ENCODE results near the gene ARFRP1. TPM values are rescaled to one million over a fixed set of nuclear protein-coding genes. Genes with fewer than 3 reads are reported as not detected.

Gene ARFRP1
- total and polyA plus RNA-seq, 2 of the 13 experiments (the other 11 are each of a cell fraction or from before 2014, with no cell fraction given), result 32.0 to 51.1 TPM

DNA sequence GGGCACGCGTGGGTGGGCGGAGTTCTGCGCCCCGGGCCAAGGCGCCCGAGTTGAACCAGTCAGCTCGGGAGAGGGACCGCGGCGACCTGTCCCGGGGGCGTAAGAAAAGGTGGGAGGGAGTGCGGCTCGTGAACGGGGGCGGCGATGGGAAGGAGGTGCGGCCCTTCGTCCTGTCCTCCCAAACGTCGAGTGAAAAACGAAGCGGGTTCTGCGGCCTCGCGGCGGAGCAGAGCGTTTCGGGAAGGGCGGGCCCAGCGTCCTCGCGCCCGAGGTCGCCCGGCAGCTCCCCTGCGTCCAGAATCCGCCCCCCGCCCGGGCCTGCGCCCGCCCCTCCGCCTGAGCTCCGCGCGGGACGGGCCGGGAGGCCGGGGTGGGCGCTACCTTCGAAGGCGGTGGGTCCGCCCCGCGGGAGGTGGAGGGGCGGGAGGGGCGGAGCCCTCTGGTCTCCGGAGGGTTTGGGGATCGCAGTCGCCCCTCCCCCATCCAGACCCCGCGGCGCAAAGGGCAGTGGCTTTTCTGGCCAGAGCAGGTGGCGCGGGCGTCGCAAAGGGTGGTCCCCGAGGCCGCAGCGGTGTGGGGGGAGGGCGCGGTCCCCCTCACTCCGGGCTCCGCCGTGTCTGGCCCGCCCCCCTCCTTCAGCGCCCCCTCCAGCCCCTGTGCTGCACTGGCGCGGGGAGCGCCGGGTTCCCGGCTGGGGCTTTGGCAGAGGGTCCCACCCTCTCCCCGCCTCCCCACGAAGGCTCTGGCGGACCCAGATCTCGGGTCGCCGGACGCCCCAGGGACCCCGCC lies 55.4 kb downstream of the ARFRP1 start (continued):
- TF ChIP-seq, protein P1, sequence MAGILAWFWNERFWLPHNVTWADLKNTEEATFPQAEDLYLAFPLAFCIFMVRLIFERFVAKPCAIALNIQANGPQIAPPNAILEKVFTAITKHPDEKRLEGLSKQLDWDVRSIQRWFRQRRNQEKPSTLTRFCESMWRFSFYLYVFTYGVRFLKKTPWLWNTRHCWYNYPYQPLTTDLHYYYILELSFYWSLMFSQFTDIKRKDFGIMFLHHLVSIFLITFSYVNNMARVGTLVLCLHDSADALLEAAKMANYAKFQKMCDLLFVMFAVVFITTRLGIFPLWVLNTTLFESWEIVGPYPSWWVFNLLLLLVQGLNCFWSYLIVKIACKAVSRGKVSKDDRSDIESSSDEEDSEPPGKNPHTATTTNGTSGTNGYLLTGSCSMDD (CRISPR knock-in tag; IDR thresholded peaks at IDR 0.05), result no peak
- TF ChIP-seq SRSF1 (optimal IDR thresholded peaks at IDR 0.05; ENCODE audit: low read depth, low read length), result no peak
- no peak for TF ChIP-seq SIX4 (CRISPR knock-in tag; IDR thresholded peaks at IDR 0.05)
- TF ChIP-seq NR3C1 (CRISPR knock-in tag; IDR thresholded peaks at IDR 0.05), result no peak
- TF ChIP-seq MTA3 (CRISPR knock-in tag; IDR thresholded peaks at IDR 0.05), result no peak
- TF ChIP-seq KLF12 (CRISPR knock-in tag; IDR thresholded peaks at IDR 0.05; ENCODE audit: borderline replicate concordance), result peak; percentile 93
- peak; percentile 41; the same call in 1 of the 2 replicates for TF ChIP-seq NR2F2 (IDR thresholded peaks at IDR 0.05; ENCODE audit: borderline replicate concordance, low read depth)
- TF ChIP-seq, protein P2, sequence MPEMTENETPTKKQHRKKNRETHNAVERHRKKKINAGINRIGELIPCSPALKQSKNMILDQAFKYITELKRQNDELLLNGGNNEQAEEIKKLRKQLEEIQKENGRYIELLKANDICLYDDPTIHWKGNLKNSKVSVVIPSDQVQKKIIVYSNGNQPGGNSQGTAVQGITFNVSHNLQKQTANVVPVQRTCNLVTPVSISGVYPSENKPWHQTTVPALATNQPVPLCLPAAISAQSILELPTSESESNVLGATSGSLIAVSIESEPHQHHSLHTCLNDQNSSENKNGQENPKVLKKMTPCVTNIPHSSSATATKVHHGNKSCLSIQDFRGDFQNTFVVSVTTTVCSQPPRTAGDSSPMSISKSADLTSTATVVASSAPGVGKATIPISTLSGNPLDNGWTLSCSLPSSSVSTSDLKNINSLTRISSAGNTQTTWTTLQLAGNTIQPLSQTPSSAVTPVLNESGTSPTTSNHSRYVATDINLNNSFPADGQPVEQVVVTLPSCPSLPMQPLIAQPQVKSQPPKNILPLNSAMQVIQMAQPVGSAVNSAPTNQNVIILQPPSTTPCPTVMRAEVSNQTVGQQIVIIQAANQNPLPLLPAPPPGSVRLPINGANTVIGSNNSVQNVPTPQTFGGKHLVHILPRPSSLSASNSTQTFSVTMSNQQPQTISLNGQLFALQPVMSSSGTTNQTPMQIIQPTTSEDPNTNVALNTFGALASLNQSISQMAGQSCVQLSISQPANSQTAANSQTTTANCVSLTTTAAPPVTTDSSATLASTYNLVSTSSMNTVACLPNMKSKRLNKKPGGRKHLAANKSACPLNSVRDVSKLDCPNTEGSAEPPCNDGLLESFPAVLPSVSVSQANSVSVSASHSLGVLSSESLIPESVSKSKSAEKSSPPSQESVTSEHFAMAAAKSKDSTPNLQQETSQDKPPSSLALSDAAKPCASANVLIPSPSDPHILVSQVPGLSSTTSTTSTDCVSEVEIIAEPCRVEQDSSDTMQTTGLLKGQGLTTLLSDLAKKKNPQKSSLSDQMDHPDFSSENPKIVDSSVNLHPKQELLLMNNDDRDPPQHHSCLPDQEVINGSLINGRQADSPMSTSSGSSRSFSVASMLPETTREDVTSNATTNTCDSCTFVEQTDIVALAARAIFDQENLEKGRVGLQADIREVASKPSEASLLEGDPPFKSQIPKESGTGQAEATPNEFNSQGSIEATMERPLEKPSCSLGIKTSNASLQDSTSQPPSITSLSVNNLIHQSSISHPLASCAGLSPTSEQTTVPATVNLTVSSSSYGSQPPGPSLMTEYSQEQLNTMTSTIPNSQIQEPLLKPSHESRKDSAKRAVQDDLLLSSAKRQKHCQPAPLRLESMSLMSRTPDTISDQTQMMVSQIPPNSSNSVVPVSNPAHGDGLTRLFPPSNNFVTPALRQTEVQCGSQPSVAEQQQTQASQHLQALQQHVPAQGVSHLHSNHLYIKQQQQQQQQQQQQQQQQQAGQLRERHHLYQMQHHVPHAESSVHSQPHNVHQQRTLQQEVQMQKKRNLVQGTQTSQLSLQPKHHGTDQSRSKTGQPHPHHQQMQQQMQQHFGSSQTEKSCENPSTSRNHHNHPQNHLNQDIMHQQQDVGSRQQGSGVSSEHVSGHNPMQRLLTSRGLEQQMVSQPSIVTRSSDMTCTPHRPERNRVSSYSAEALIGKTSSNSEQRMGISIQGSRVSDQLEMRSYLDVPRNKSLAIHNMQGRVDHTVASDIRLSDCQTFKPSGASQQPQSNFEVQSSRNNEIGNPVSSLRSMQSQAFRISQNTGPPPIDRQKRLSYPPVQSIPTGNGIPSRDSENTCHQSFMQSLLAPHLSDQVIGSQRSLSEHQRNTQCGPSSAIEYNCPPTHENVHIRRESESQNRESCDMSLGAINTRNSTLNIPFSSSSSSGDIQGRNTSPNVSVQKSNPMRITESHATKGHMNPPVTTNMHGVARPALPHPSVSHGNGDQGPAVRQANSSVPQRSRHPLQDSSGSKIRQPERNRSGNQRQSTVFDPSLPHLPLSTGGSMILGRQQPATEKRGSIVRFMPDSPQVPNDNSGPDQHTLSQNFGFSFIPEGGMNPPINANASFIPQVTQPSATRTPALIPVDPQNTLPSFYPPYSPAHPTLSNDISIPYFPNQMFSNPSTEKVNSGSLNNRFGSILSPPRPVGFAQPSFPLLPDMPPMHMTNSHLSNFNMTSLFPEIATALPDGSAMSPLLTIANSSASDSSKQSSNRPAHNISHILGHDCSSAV (CRISPR knock-in tag; IDR thresholded peaks at IDR 0.05; ENCODE audit: borderline replicate concordance), result no peak
- peak; percentile 93; the same call in 1 of the 2 replicates for TF ChIP-seq NFKB2 (CRISPR knock-in tag; IDR thresholded peaks at IDR 0.05; ENCODE audit: borderline replicate concordance)
- TF ChIP-seq SMARCE1 (IDR thresholded peaks at IDR 0.05; ENCODE audit: borderline replicate concordance), result no peak
- TF ChIP-seq, protein P3, sequence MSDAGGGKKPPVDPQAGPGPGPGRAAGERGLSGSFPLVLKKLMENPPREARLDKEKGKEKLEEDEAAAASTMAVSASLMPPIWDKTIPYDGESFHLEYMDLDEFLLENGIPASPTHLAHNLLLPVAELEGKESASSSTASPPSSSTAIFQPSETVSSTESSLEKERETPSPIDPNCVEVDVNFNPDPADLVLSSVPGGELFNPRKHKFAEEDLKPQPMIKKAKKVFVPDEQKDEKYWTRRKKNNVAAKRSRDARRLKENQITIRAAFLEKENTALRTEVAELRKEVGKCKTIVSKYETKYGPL (CRISPR knock-in tag; IDR thresholded peaks at IDR 0.05), result no peak
- TF ChIP-seq TAF1 (CRISPR knock-in tag; IDR thresholded peaks at IDR 0.05), result peak; percentile 28; the same call in 1 of the 2 replicates
- TF ChIP-seq, protein P4, sequence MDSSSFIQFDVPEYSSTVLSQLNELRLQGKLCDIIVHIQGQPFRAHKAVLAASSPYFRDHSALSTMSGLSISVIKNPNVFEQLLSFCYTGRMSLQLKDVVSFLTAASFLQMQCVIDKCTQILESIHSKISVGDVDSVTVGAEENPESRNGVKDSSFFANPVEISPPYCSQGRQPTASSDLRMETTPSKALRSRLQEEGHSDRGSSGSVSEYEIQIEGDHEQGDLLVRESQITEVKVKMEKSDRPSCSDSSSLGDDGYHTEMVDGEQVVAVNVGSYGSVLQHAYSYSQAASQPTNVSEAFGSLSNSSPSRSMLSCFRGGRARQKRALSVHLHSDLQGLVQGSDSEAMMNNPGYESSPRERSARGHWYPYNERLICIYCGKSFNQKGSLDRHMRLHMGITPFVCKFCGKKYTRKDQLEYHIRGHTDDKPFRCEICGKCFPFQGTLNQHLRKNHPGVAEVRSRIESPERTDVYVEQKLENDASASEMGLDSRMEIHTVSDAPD (CRISPR knock-in tag; IDR thresholded peaks at IDR 0.05), result no peak
- TF ChIP-seq SNAI1 (CRISPR knock-in tag; IDR thresholded peaks at IDR 0.05; ENCODE audit: borderline replicate concordance), result peak; percentile 61; the same call in 1 of the 2 replicates
- TF ChIP-seq KDM1A (CRISPR knock-in tag; IDR thresholded peaks at IDR 0.05), result no peak
- TF ChIP-seq SCMH1 (CRISPR knock-in tag; IDR thresholded peaks at IDR 0.05; ENCODE audit: borderline replicate concordance), result no peak
- TF ChIP-seq MTA1 (CRISPR knock-in tag; IDR thresholded peaks at IDR 0.05; ENCODE audit: borderline replicate concordance), result no peak; the same call in 1 of the 2 replicates
- no peak for TF ChIP-seq GTF3A (CRISPR knock-in tag; conservative IDR thresholded peaks at IDR 0.05)
